Measurements from ENCODE around the gene RUVBL1.

The RUVBL1 gene

GRCh38 chr3:128082546-128082945 is 41.1 kb downstream of the RUVBL1 start:
- no peak for TF ChIP-seq CTCF (IDR thresholded peaks at IDR 0.05; ENCODE audit: insufficient read depth, missing control alignments)
- FAIRE-seq = no peak

GRCh38 chr3:128081846-128082245 is 41.8 kb downstream of the RUVBL1 start:
- DNase-seq (ENCODE audit: insufficient read length, low spot score) (no peak), FAIRE-seq (no peak)
- no peak for TF ChIP-seq CTCF (IDR thresholded peaks at IDR 0.05; ENCODE audit: insufficient read depth, missing control alignments)

More at GRCh38 chr3:128082546-128082945, 41.1 kb downstream of the RUVBL1 start:
- DNase-seq (ENCODE audit: insufficient read length, low spot score) = no peak

GRCh38 chr3:128081226-128081625 is 42.4 kb downstream of the RUVBL1 start:
- no peak for DNase-seq (ENCODE audit: insufficient read length, low spot score)
- FAIRE-seq = no peak
- TF ChIP-seq CTCF (IDR thresholded peaks at IDR 0.05; ENCODE audit: insufficient read depth, missing control alignments) = no peak

GRCh38 chr3:128080323-128081080 is 43.1 kb downstream of the RUVBL1 start:
- DNase-seq (ENCODE audit: insufficient read length, low spot score) (no peak), FAIRE-seq (no peak)

GRCh38 chr3:128079823-128080222 is 43.8 kb downstream of the RUVBL1 start:
- no peak for TF ChIP-seq CTCF (IDR thresholded peaks at IDR 0.05; ENCODE audit: insufficient read depth, missing control alignments)
- FAIRE-seq (no peak), DNase-seq (ENCODE audit: insufficient read length, low spot score) (no peak)

More at GRCh38 chr3:128080323-128081080, 43.1 kb downstream of the RUVBL1 start:
- no peak for TF ChIP-seq CTCF (IDR thresholded peaks at IDR 0.05; ENCODE audit: insufficient read depth, missing control alignments)

- no peak for FAIRE-seq
- TF ChIP-seq CTCF (IDR thresholded peaks at IDR 0.05; ENCODE audit: insufficient read depth, missing control alignments) = no peak
- DNase-seq (ENCODE audit: insufficient read length, low spot score) = no peak
Measured at GRCh38 chr3:128078875-128079274, 44.7 kb downstream of the RUVBL1 start.

GRCh38 chr3:128078322-128078721 is 45.3 kb downstream of the RUVBL1 start:
- no peak for FAIRE-seq
- TF ChIP-seq CTCF (IDR thresholded peaks at IDR 0.05; ENCODE audit: insufficient read depth, missing control alignments) = no peak
- DNase-seq (ENCODE audit: insufficient read length, low spot score) = no peak

All from D721Med (cell line).